GM12891 (cell line): ENCODE results near the gene DSTN.

ENCODE experiments used
- POLR2A ChIP-seq: IDR thresholded peaks from 2 replicates; pipeline ENCODE4 v1.6.1; 2011; ENCODE audit warnings: low read depth, low read length, control low read depth
- POLR2AphosphoS5 ChIP-seq: IDR thresholded peaks from 2 replicates; pipeline ENCODE4 v1.6.1; 2011; ENCODE audit warnings: low read depth, low read length, control low read depth
- TAF1 ChIP-seq: IDR thresholded peaks from 2 replicates; pipeline ENCODE4 v1.6.1; 2011; ENCODE audit warnings: low read depth, low read length, control low read depth

DNA sequence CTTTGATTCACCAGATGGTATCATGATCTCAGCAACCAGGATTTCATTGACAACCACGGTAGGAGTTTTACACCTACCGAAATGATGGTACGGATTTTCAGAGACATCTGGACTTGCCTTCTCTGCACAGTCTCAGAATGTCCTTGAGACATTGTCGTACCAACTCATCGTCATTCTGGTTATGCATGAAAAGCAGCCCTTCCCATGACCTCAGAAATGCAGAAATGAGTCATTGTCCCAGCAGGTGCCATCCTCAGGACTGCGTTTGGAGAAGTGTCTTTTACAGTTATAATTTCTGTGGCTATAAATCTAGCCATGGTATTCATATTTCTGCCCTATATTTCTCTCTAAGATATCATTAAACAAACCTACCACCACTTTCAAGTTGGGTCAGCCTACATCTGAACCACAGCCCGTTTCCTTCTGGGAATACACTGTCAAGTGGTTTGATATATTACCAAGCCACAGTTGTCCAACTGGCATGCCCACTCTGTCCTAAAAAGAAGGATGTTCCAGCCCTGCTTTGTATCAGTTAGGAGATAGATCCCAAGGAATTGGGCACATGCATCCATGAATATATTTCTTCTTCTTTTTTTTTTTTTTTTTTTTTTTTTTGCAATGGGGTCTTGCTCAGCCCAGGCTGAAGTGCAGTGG, 31.2 kb upstream of the DSTN start:
- TF ChIP-seq POLR2AphosphoS5 (no peak), POLR2A (no peak), TAF1 (no peak)
